Glomerular visceral epithelial cell (primary cell): ENCODE results near the gene KRT24.

Experiments
- DNase-seq: peaks from one replicate; pipeline ENCODE4 v3.0.0-alpha.2; 2016; ENCODE audit errors: extremely low spot score

KRT24 gene

DNA sequence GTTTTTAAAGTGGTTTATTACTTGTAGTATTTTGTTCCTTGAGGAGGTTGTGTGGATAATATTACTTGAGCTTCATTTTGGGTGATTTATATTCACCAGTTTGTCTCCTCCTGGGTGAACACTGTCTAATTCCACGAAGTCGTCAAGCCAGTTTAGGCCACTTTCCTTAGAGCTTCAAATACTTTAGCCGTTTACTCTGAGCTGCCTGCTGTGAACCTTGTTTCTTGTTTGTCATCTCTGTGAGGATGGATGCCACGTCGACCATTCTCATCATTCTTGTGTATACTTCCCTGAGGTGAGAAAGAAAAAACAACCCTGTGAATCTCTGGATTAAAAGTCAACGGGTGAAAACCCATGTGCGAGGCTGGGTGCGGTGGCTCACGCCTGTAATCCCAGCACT lies 9.0 kb downstream of the KRT24 start:
- DNase-seq: no peak

DNA sequence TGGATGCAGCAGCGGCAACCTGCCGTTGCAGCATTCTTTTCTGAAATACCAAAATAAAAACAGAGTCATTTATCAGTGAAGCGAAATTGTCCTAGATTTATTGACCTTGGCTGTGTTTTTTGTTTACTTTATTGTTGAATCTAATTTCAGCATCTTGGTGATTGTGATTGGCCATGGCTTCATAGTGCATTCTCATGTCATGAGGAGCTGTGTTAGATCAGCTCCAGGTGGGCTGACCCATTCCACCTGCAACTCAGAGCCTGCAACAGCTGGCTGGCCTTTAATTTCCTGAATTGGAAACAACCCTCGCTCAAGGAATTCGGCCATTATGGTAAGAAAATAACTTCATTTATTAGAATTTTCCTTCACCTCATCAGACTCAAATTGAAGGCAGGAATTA lies 16.4 kb downstream of the KRT24 start:
- DNase-seq: no peak

DNA sequence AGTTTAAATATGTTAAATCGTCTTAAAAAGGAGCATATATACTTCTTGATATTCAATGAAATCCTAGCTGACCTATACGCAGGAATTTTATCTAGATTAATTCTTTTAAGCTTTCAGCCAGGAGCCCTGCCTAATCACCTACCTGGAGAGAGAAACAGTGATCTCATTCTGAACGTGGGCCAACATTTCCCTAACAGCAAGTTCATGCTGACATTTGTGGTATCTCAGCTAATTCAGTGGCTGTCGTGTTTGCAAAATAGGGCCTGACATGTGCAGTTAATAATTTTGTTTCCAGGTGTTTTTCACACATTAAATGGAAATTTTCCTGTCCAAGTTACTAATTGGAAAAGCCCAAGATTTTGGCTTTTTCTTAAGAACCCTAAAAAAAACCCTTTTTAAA lies 17.4 kb downstream of the KRT24 start:
- DNase-seq: no peak

DNA sequence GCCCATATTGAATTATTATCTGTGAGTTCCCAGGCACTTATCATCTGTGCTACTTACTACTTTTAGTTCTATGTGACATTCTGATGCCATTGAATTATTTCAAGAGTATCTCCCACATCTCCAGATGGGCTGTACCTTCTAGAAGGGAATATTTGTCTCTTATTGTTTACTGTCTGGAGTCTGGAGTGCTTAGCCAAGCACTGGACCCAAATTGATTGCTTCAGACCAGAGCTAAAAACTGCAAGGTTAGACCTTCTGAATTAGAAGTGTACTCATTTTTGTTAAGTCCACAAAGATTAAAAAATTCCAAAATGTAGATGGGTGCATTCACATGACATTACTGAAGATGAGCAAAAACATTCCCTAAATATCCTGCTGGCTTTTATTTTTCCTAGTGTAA lies 22.6 kb downstream of the KRT24 start:
- DNase-seq: no peak

DNA sequence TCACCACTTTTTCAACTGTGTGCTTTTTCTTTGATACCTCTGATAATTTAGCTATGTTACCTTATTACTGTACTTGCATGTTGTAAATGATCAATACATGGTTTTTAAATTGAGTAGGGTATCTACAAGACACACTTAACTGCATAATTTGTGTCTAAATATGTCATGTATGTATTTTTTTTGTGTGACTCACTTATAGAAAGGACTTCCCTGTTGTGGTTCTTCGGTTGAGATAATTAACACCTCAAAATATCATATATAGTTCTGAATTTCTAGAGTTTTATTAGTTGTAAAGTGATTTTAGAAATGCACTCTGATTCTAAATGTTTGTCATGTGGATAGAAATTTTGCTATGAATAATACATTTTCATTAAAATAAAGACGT lies 24.0 kb downstream of the KRT24 start:
- no peak for DNase-seq

DNA sequence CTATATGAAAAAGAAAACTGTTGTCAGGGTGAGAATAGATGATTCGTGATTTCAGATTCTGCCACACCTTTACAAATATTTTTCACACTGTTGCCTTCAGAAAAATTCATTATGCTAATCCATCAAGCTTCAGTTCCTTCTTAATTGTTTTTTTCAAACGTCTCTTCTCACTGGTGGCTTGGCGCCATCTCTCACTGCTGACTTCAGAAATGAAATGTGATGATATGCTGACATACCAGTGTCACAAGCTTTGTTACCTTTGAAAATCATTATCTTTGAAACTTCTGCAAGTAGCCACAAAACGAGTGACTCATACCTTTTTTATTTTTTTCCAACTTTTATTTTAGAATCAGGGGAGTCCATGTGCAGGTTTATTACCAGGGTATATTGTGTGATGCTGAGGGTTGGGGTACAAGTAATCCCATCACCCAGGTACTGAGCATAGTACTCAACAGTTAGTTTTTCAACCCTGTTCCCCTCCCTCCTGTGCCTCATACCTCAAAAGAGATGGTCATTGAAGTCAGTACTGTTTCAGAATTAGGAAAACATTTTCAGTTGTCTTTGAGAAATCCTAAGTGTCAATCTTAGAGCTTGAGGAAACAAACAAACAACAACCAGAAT lies 24.5 kb downstream of the KRT24 start:
- peak; percentile 36 for DNase-seq

DNA sequence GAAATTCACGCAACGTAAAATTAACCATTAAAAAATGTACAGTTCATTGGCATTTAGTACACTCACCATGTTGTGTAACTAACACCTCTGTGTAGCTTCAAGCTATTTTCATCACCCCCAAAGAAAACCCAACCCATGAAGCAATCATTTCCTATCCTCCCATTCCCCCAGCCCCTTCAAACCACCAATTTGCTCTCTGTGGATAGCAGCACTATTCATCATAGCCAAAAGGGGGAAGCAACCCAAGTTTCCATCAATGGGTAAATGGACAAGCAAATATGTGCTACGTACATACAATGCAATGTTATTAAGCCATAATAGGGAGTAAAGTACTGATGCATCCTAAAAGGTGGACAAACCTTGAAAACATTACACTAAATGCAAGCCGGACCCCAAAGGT lies 27.6 kb downstream of the KRT24 start:
- no peak for DNase-seq

DNA sequence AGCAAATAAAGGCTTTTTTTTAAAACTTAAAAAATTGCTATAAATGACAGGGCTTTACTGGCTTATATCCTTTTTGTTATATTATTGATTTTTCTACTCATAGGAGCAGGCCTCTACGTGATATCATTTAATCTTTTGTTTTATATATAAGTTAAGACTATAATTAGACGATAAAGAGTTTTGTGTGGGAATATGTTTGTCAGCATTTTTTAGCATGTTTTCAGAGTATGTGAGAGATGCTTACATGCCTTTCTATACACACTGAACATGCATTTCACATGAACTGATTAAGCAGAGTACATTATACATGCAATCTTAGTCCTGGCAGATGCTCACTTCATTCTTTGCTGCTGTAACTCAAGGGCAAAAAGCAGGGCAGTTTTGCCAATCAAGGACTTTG lies 30.9 kb downstream of the KRT24 start:
- no peak for DNase-seq

DNA sequence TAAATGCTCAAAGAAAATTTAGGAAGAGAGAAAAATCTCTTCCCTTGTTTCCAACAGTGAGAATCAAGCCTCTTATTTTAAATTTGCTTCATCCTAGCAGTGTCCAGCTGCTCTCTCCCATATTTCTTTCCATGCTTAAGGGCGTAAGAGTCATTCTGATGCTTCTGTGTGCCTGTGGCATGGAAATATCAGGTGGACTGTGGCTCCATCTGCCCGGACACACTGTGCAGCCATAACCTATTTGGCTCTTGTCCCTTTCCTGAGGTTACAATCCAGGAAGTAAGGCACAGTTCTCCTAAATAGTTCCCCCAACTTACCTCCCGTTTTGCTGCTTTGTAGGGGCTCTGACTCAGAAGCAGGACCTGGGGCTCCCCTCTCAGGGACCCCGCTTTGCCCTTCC lies 32.3 kb downstream of the KRT24 start:
- DNase-seq: no peak

DNA sequence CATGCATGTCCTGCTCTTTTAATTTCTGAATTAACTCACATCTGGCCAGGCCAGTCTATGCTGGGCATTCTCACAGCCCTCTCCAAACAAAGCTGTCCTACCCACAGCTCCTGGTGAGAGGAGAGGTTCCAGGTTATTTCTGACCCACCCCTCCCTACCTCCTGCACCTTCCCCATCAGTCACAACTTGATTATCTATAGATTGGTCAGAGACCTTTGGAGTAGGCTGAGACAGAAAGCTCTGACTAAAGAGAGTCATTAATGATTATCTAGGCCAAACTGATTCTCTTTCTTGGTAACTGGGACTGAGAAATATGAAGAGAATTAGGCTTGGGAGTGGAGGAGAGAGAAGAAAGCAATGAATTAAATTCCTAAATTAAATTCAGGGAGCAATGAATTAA lies 37.2 kb downstream of the KRT24 start:
- DNase-seq: no peak

DNA sequence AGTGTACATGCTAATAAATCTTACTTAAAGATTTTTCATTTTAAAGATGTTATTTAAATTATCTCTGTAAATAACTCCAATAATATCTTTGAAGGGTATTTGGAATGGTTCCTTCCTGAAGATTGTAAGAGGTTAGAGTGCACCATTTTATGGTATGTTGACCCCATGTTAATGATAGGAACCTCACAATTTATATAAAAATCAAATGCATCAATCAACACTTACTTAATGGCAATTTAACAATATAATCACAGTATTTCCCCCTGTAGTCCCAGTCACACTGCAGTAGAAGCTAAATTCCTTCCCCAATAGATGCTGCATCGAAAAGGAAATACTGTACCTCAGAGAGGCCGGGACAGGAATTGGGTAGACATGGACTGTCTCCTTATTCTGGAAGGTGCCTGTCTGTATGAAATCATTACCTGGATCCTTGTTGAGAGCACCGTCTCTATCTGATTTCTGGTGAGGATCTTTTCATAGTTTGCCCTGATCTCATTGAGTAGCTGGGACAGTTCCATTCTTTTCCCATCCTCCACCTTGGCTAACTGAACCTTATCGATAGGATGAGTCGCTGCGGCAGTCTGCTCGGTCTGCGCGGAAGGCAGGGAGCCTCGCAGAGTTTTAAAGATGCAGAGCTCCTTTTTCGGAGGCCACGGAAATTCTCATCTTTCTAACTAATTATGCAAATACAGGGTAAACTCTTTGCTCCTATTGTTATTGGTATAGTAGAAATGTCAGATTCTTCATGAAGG lies 38.8 kb downstream of the KRT24 start, which contains the start of gene KRT222:
KRT222 (minus strand) TSS at position 596 of the 752 bp plus-strand sequence; CDS start at position 518, 78 bp downstream.
- DNase-seq: no peak

DNA sequence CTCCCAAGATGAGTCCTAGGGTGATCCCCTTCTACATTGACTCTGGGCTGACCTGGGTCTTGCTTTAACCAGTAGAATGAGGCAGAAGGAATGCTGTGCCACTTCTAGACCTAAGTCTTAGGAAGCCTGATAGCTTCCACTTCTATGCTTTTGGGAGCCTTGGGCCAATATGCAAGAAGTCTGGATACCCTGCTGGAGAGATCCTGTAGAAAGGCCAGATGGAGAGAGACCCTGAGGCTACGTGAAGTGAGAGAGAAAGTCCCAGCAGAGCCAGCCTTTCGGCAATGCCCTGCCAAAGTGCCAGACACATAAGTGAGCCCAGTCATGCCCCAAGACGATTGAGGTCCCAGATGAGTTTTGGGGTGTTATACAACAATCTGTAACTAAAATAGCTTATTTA lies 40.3 kb downstream of the KRT24 start:
- DNase-seq: no peak

DNA sequence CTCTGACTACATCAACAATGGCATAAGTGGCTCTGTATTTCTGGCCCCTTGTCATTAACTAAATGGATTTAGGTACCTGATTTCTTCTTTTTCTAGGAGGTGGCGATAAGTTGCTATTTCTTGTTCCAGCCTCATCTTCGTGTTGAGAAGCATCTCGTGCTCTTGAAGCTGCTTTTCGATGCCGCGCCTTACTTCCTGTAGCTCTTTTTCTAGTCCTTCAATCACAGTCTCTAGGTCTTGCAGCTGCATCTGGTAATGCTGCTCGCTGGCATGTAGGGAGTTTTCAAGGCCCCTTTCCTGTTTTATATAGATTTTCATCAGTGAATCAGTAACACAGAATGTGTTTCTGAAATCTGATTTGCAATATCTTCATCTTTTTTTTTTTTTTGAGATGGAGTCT lies 43.6 kb downstream of the KRT24 start:
- DNase-seq: no peak

DNA sequence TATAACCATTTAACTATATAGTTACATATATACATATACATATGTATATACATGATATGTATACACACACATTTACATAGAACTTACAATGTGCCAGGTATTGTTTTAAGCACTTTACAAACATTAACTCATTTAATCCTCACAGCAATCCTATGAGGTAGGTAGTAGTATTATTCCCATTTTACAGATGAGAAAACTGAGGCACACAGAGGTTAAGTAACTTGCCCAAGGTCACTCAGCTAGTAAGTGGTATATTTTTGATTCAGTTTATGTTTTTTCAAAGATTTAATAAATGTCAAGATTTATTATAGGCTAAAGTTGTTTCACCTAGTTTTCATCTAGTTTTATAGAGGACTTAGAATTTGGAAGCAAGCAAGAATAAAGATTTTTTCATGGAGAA lies 45.2 kb downstream of the KRT24 start:
- no peak for DNase-seq

DNA sequence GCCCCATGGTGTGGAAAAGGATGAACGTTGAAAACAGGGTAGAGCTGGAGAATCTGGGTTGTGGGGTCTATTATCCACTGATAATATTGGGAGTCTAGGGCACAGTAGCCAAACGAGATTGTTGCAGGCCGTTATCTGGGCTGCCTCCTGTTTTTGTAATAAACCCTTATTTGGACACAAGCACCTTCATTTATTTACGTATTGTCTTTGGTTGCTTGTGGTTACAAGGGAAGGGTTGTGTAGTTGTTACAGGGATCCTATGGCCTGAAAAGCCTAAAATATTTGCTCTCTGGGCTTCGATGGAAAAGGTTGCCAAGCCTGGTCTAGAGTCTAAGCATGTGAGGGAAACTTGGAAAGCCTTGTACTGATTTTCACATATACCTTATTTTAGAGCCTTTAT lies 51.6 kb downstream of the KRT24 start:
- no peak for DNase-seq

DNA sequence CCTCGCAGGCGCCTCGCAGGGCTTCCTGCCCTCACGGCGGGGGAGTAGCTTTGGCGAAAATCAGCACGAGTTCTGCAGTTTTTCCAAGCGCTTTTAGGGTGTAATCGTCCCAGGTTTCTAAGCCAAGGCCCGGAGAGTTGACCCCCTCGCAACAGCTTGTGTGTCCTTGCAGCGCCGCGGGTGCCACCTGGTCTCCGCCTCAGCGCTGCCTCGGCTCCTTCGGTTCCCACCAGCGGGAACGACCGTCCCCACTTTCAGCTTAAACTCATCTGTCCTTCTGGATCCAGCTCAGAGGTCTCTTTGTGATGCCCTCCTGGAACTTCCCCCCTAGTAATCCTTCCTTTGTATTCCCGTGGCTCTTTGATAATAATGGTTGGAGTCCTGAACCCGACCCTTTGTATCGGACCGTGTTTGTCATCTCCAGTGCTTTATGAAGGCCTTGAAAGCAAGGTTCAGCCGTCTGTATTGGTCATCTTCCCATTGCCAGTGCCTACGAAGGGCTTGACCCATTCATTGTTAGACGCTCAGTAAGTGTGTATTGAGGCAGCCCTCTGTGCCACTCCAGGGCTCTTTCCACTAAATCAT lies 55.1 kb downstream of the KRT24 start:
- peak; percentile 8 for DNase-seq
